H1 (cell line): ENCODE results near the gene ZNF211.

Experiments used
- EP300 ChIP-seq, 2 experiments: IDR thresholded peaks; 1 replicate in 1 of 2; 2 replicates in 1 of 2; pipeline ENCODE4 v1.6.1; 2011 to 2012; ENCODE audit warnings: low read depth in 2 of 2, low read length in 2 of 2, mild to moderate bottlenecking in 2 of 2, borderline replicate concordance in 1 of 2, inconsistent platforms in 1 of 2, moderate library complexity in 1 of 2
- EZH2 ChIP-seq: fragments of 200-600 bp; sonication (generic); IDR thresholded peaks from 2 replicates; pipeline ENCODE4 v1.7.1; 2012; ENCODE audit warnings: low read depth, mild to moderate bottlenecking, moderate library complexity, low read length, inconsistent platforms; ENCODE audit not compliant: severe bottlenecking
- JUN ChIP-seq: IDR thresholded peaks from 2 replicates; pipeline ENCODE4 v1.6.1; 2011; ENCODE audit warnings: low read depth, mild to moderate bottlenecking, improper control_type of control experiment, low read length
- NANOG ChIP-seq: IDR thresholded peaks from 2 replicates; pipeline ENCODE4 v1.6.1; 2011; ENCODE audit warnings: low read length, low read depth, mild to moderate bottlenecking, inconsistent platforms; ENCODE audit not compliant: insufficient read depth, poor library complexity, severe bottlenecking
- POLR2A ChIP-seq, 2 experiments: IDR thresholded peaks; 1 replicate in 1 of 2; 2 replicates in 1 of 2; pipeline ENCODE4 v1.6.1; 2011; ENCODE audit warnings: low read depth in 2 of 2, low read length in 2 of 2, mild to moderate bottlenecking in 2 of 2; ENCODE audit errors: control extremely low read depth in 1 of 2
- POLR2AphosphoS5 ChIP-seq: IDR thresholded peaks from 2 replicates; pipeline ENCODE4 v1.6.1; 2011; ENCODE audit warnings: low read depth, low read length
- RBBP5 ChIP-seq: IDR thresholded peaks from 2 replicates; pipeline ENCODE4 v1.7.1; 2012; ENCODE audit warnings: low read depth, mild to moderate bottlenecking, inconsistent platforms, low read length, moderate library complexity, borderline replicate concordance
- SP1 ChIP-seq: IDR thresholded peaks from 2 replicates; pipeline ENCODE4 v1.6.1; 2011; ENCODE audit warnings: low read depth, low read length
- TF ChIP-seq, protein P1 (sequence below), 3 experiments: IDR thresholded peaks; 1 replicate in 2 of 3; 2 replicates in 1 of 3; pipeline versions ENCODE4 v1.5.1 to v1.6.1; 2011; ENCODE audit warnings: low read length in 3 of 3, mild to moderate bottlenecking in 3 of 3, inconsistent platforms in 2 of 3, low read depth in 1 of 3, moderate library complexity in 1 of 3; ENCODE audit not compliant: insufficient read depth in 1 of 3; ENCODE audit errors: control extremely low read depth in 1 of 3
- TF ChIP-seq, protein P2 (sequence below): IDR thresholded peaks from 2 replicates; pipeline ENCODE4 v1.6.1; 2011; ENCODE audit warnings: low read depth, mild to moderate bottlenecking, low read length; ENCODE audit not compliant: insufficient read depth

DNA sequence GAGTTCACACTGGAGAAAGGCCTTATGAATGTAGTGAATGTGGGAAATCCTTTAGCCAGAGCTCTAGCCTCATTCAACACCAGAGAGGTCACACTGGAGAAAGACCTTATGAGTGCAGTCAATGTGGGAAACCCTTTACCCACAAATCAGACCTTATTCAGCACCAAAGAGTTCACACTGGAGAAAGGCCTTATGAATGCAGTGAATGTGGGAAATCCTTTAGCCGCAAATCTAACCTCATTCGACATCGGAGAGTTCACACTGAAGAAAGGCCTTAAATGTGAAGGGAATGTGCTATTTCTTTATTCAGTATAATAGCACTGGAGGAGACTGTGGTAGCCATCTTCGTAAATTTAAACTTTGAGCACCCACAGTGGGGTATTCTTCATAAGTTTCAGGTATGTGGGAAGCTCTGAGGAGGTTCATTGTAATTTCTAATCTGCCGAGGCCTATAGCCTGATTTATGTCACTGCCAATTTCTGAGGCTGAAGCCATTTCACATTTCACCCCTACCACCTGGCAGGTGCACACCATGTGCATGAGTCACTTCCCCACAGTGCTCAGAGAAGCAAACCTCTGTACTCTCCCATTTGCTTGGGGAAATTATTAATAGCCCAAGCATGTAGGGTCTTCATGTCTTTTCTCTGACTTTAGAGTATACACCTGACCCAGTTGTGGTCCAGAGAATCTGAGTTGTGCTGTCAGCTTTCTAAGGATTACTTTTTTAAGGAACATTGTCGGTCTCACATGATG, 55.2 kb downstream of the ZNF211 start:
- TF ChIP-seq POLR2AphosphoS5, result no peak
- TF ChIP-seq, protein P1, sequence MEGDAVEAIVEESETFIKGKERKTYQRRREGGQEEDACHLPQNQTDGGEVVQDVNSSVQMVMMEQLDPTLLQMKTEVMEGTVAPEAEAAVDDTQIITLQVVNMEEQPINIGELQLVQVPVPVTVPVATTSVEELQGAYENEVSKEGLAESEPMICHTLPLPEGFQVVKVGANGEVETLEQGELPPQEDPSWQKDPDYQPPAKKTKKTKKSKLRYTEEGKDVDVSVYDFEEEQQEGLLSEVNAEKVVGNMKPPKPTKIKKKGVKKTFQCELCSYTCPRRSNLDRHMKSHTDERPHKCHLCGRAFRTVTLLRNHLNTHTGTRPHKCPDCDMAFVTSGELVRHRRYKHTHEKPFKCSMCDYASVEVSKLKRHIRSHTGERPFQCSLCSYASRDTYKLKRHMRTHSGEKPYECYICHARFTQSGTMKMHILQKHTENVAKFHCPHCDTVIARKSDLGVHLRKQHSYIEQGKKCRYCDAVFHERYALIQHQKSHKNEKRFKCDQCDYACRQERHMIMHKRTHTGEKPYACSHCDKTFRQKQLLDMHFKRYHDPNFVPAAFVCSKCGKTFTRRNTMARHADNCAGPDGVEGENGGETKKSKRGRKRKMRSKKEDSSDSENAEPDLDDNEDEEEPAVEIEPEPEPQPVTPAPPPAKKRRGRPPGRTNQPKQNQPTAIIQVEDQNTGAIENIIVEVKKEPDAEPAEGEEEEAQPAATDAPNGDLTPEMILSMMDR (IDR thresholded peaks at IDR 0.05; ENCODE audit: control extremely low read depth in 1 of 3, insufficient read depth in 1 of 3, low read depth in 1 of 3, low read length in 3 of 3), result no peak
- no peak for TF ChIP-seq SP1
- no peak for TF ChIP-seq POLR2A (IDR thresholded peaks at IDR 0.05; ENCODE audit: control extremely low read depth in 1 of 2, low read depth in 2 of 2, low read length in 2 of 2)
- no peak for TF ChIP-seq EZH2
- TF ChIP-seq JUN, result no peak
- TF ChIP-seq, protein P2, sequence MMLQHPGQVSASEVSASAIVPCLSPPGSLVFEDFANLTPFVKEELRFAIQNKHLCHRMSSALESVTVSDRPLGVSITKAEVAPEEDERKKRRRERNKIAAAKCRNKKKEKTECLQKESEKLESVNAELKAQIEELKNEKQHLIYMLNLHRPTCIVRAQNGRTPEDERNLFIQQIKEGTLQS, result no peak
- TF ChIP-seq NANOG, result no peak
- no peak for TF ChIP-seq RBBP5
- TF ChIP-seq EP300 (IDR thresholded peaks at IDR 0.05; ENCODE audit: borderline replicate concordance in 1 of 2, low read depth in 2 of 2, low read length in 2 of 2), result no peak
